Activated CD4-positive, alpha-beta T cell treated with anti-CD3 and anti-CD28 coated beads, Interleukin-2, amount 50 U/mL, for 4 hours (primary cell): Measurements from ENCODE around the gene SELENOO.

Experiments
- DNase-seq, 2 experiments: peaks; one replicate each; pipeline ENCODE4 v3.0.0-alpha.2; 2020

The SELENOO gene

GRCh38 chr22:50185375-50186087 is 15.3 kb upstream of the SELENOO start, which contains the start of gene TRABD:
Gene TRABD, plus strand, starts transcription at chr22:50185913. Its CDS starts 7,148 bp downstream, at chr22:50193061.
- DNase-seq = peak; percentile 80 to 86

- DNase-seq = no peak
Observed at GRCh38 chr22:50186181-50186714, 14.6 kb upstream of the SELENOO start.

- DNase-seq = no peak
Observed at GRCh38 chr22:50186761-50187523, 13.9 kb upstream of the SELENOO start.

GRCh38 chr22:50188356-50188755 is 12.5 kb upstream of the SELENOO start:
- DNase-seq = no peak

- DNase-seq = no peak
Observed at GRCh38 chr22:50189184-50189848, 11.5 kb upstream of the SELENOO start.

- DNase-seq = no peak
Observed at GRCh38 chr22:50189849-50190181, 11.0 kb upstream of the SELENOO start.

- peak; percentile 59 to 65 for DNase-seq
Observed at GRCh38 chr22:50190182-50190940, 10.4 kb upstream of the SELENOO start.

GRCh38 chr22:50190941-50191741 is 9.7 kb upstream of the SELENOO start:
- peak; percentile 69 to 70 for DNase-seq

- peak; percentile 44 to 47 for DNase-seq
Observed at GRCh38 chr22:50192436-50193204, 8.2 kb upstream of the SELENOO start.

- DNase-seq = no peak
Observed at GRCh38 chr22:50193621-50194020, 7.2 kb upstream of the SELENOO start.

- no peak for DNase-seq
Observed at GRCh38 chr22:50194037-50194805, 6.6 kb upstream of the SELENOO start.

- no peak for DNase-seq
Observed at GRCh38 chr22:50196256-50196655, 4.6 kb upstream of the SELENOO start.

- DNase-seq = no peak
Observed at GRCh38 chr22:50197000-50197800, 3.6 kb upstream of the SELENOO start.

- no peak for DNase-seq
Observed at GRCh38 chr22:50197856-50198623, 2.8 kb upstream of the SELENOO start.

GRCh38 chr22:50198624-50199017 is 2.2 kb upstream of the SELENOO start:
- DNase-seq = no peak

GRCh38 chr22:50199251-50199721 is 1.5 kb upstream of the SELENOO start:
- DNase-seq = no peak

GRCh38 chr22:50199829-50200460 is 866 bp upstream of the SELENOO start:
- DNase-seq = no peak
